CD14-positive monocyte (primary cell): ENCODE measurements around the gene ADAM22. TPM values are rescaled to one million over a fixed set of nuclear protein-coding genes. Genes with fewer than 3 reads are reported as not detected.

Experiments
- DNase-seq, 3 donors: peaks; one replicate each; pipeline ENCODE4 v3.0.0-alpha.2; 2011 to 2022
- H2AFZ ChIP-seq: 2 replicates; pipeline ENCODE4 v1.6.0; 2012; ENCODE audit warnings: mild to moderate bottlenecking, low read depth, low read length, inconsistent platforms; ENCODE audit not compliant: insufficient read depth, poor library complexity, severe bottlenecking
- H3K27ac ChIP-seq, 2 donors: 1 replicate in 1 of 2; 2 replicates in 1 of 2; pipeline ENCODE4 v1.5.1; 2012 to 2013; ENCODE audit warnings: low read length in 2 of 2, control low read depth in 1 of 2, inconsistent platforms in 1 of 2, low read depth in 1 of 2, mild to moderate bottlenecking in 1 of 2
- H3K27me3 ChIP-seq, 2 donors: one replicate each; pipeline versions ENCODE4 v1.6.0 to v1.6.1; 2011 to 2013; ENCODE audit warnings: low read length in 2 of 2; ENCODE audit not compliant: control insufficient read depth in 2 of 2, insufficient read depth in 2 of 2
- H3K36me3 ChIP-seq, 2 donors: replicated peaks in 1 of 2; 1 replicate in 1 of 2; 2 replicates in 1 of 2; pipeline versions ENCODE4 v1.5.1 to v1.6.1; 2012 to 2013; ENCODE audit warnings: low read length in 2 of 2, control low read depth in 1 of 2, inconsistent platforms in 1 of 2, mild to moderate bottlenecking in 1 of 2; ENCODE audit not compliant: insufficient read depth in 2 of 2, control insufficient read depth in 1 of 2
- H3K4me1 ChIP-seq, 2 donors: 1 replicate in 1 of 2; 2 replicates in 1 of 2; pipeline versions ENCODE4 v1.5.1 to v1.6.1; 2012 to 2013; ENCODE audit warnings: low read length in 2 of 2, control low read depth in 1 of 2, inconsistent platforms in 1 of 2, mild to moderate bottlenecking in 1 of 2, moderate library complexity in 1 of 2; ENCODE audit not compliant: insufficient read depth in 2 of 2, control insufficient read depth in 1 of 2
- H3K4me2 ChIP-seq: replicated peaks from 2 replicates; pipeline ENCODE3; 2012; ENCODE audit warnings: low read length, moderate library complexity, mild to moderate bottlenecking; ENCODE audit not compliant: poor library complexity, severe bottlenecking; ENCODE audit errors: extremely low read depth
- H3K4me3 ChIP-seq, 3 experiments: fragments of 200-600 bp in 1 of 3; sonication (generic) in 1 of 3; replicated peaks in 1 of 3; 1 replicate in 2 of 3; 2 replicates in 1 of 3; pipeline ENCODE4 v1.5.1; 2011 to 2013; ENCODE audit warnings: low read length in 3 of 3, mild to moderate bottlenecking in 3 of 3, control low read depth in 2 of 3, low read depth in 2 of 3, inconsistent platforms in 1 of 3, moderate library complexity in 1 of 3
- H3K79me2 ChIP-seq: 2 replicates; pipeline ENCODE4 v1.6.0; 2012; ENCODE audit warnings: mild to moderate bottlenecking, control low read depth, inconsistent platforms, low read length, moderate library complexity; ENCODE audit not compliant: insufficient read depth
- H3K9ac ChIP-seq: 2 replicates; pipeline ENCODE4 v1.6.0; 2017; ENCODE audit warnings: low read length, mild to moderate bottlenecking; ENCODE audit not compliant: insufficient read depth, poor library complexity, severe bottlenecking
- H3K9me3 ChIP-seq, 2 donors: replicated peaks in 1 of 2; 1 replicate in 1 of 2; 2 replicates in 1 of 2; pipeline versions ENCODE4 v1.5.1 to v1.6.1; 2012 to 2013; ENCODE audit warnings: low read length in 2 of 2, control low read depth in 1 of 2; ENCODE audit not compliant: control insufficient read depth in 1 of 2, insufficient read depth in 1 of 2
- H4K20me1 ChIP-seq: 2 replicates; pipeline ENCODE4 v1.6.0; 2012; ENCODE audit warnings: mild to moderate bottlenecking, low read length, control low read depth, moderate library complexity; ENCODE audit not compliant: insufficient read depth
- H3K27ac Mint-ChIP-seq, 7 donors: one replicate each; pipeline ENCODE4 v1.8.0; 2020; ENCODE audit warnings: mild to moderate bottlenecking in 7 of 7, mixed read lengths in 7 of 7, moderate library complexity in 6 of 7, inconsistent platforms in 2 of 7
- H3K27me3 Mint-ChIP-seq, 3 donors: one replicate each; pipeline ENCODE4 v1.8.0; 2021 to 2022; ENCODE audit warnings: low read depth in 3 of 3, mild to moderate bottlenecking in 3 of 3, mixed read lengths in 3 of 3, moderate library complexity in 3 of 3, inconsistent platforms in 1 of 3
- H3K36me3 Mint-ChIP-seq, 2 donors: one replicate each; pipeline ENCODE4 v1.8.0; 2020; ENCODE audit warnings: mixed read lengths in 2 of 2, inconsistent platforms in 1 of 2, mild to moderate bottlenecking in 1 of 2
- H3K4me1 Mint-ChIP-seq: one replicate; pipeline ENCODE4 v1.8.0; 2020; ENCODE audit warnings: mild to moderate bottlenecking, mixed read lengths
- H3K4me3 Mint-ChIP-seq, 2 donors: one replicate each; pipeline ENCODE4 v1.8.0; 2020; ENCODE audit warnings: mild to moderate bottlenecking in 2 of 2, mixed read lengths in 2 of 2, moderate library complexity in 1 of 2
- H3K9me3 Mint-ChIP-seq, 7 donors: one replicate each; pipeline ENCODE4 v1.8.0; 2020 to 2022; ENCODE audit warnings: mixed read lengths in 7 of 7, mild to moderate bottlenecking in 6 of 7, moderate library complexity in 6 of 7, inconsistent platforms in 2 of 7
- WGBS: methylation state at CpG from one replicate; pipeline ENCODE4 v1.1.5; 2013; ENCODE audit warnings: missing lambda C conversion rate; ENCODE audit not compliant: insufficient coverage; 5-methylcytosine and 5-hydroxymethylcytosine counted together
- intact Hi-C, 2 donors: fragments of 100-400 bp; cut with micrococcal nuclease; formaldehyde crosslinking; loops; one replicate each; pipeline versions ENCODE4 v1.15.0 to v1.15.1; 2023
- polyA plus RNA-seq, 3 donors: library from polyadenylated mRNA; depleted of rRNA in 1 of 3; unstranded in 2 of 3; stranded (reverse) in 1 of 3; fragments of 300-500 nt in 2 of 3; fragments of >200 nt in 1 of 3; fragmentation: Illumina TruSeq in 2 of 3; gene quantifications; 1 replicate in 2 of 3; 2 replicates in 1 of 3; pipeline ENCODE4 v1.2.3, GENCODE V29; 2012 to 2021
- TF ChIP-seq, protein P1 (sequence below): fragments of 200-600 bp; IDR thresholded peaks from one replicate; pipeline ENCODE4 v1.8.0; 2022; ENCODE audit warnings: antibody characterized with exemption, mild to moderate bottlenecking

ADAM22 gene
- polyA plus RNA-seq, 3 donors, result 0.01 to 0.17 TPM; not detected in 1

DNA sequence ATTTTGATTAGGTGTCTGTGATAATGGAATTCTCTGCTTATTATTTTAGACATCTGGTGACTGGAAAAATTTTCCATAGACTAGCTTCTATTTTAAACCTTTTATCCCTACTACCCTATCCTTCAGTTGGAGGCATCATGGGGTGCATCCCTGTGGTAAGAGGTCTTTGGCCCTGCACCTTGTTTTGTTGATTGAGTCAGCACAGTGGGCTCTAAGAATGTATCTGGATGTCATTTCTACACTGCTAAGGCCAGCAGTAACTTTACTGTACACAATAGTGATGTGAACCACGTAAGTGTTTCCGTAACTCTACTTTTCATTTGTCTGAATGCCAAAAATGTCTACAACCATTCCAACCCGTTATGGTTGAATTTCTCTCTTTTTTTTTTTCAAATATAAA lies 75.6 kb downstream of the ADAM22 start:
- Histone ChIP-seq H4K20me1 (no peaks in the 10 kb centered on the region), H3K9ac (no peak overlapping the region), H3K4me1 (no peaks in the 10 kb centered on the region), H2AFZ (no peak overlapping the region), H3K4me3 (no peak overlapping the region), H3K27me3 (no peaks in the 10 kb centered on the region), H3K79me2 (no peaks in the 10 kb centered on the region), H3K4me2 (no peak overlapping the region), H3K27ac (no peak overlapping the region), H3K9me3 (no peaks in the 10 kb centered on the region), H3K36me3 (no peaks in the 10 kb centered on the region)
- H3K4me3 Mint-ChIP-seq, result no peak overlapping the region
- H3K4me1 Mint-ChIP-seq, result no peaks in the 10 kb centered on the region
- no peaks in the 10 kb centered on the region for H3K27me3 Mint-ChIP-seq
- WGBS, result 80% methylated on average over 1 of the region's 3 CpGs
- H3K9me3 Mint-ChIP-seq, result peaks cover 0 to 2% (median 0%) of the 10 kb centered on the region in 7 donors
- no peak for DNase-seq
- intact Hi-C loops, result no loop called here
- H3K27ac Mint-ChIP-seq, result no peak overlapping the region
- TF ChIP-seq, protein P1, sequence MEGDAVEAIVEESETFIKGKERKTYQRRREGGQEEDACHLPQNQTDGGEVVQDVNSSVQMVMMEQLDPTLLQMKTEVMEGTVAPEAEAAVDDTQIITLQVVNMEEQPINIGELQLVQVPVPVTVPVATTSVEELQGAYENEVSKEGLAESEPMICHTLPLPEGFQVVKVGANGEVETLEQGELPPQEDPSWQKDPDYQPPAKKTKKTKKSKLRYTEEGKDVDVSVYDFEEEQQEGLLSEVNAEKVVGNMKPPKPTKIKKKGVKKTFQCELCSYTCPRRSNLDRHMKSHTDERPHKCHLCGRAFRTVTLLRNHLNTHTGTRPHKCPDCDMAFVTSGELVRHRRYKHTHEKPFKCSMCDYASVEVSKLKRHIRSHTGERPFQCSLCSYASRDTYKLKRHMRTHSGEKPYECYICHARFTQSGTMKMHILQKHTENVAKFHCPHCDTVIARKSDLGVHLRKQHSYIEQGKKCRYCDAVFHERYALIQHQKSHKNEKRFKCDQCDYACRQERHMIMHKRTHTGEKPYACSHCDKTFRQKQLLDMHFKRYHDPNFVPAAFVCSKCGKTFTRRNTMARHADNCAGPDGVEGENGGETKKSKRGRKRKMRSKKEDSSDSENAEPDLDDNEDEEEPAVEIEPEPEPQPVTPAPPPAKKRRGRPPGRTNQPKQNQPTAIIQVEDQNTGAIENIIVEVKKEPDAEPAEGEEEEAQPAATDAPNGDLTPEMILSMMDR, result no peak
- no peaks in the 10 kb centered on the region for H3K36me3 Mint-ChIP-seq

DNA sequence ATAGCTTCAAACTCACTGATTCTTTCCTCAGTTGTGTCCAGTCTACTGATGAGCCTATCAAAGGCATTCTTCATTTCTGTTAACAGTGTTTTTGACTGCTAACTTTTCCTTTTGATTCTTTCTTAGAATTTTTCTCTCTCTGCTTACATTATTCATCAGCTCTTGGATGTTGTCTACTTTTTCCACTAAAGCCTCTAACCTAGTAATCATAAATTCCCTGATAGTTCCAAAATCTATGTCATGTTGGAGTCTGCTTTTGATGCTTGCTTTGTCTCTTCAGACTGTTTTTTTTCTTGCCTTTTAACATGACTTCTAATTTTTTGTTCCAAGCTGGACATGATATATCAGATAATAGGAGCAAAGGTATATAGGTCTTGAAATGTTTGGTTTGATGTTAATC lies 78.0 kb downstream of the ADAM22 start:
- Histone ChIP-seq H3K79me2 (no peaks in the 10 kb centered on the region), H3K4me2 (no peak overlapping the region), H3K36me3 (no peaks in the 10 kb centered on the region), H3K4me3 (no peak overlapping the region), H3K9ac (no peak overlapping the region), H3K4me1 (no peaks in the 10 kb centered on the region), H3K9me3 (no peaks in the 10 kb centered on the region), H3K27ac (no peak overlapping the region), H3K27me3 (no peaks in the 10 kb centered on the region), H2AFZ (no peak overlapping the region), H4K20me1 (no peaks in the 10 kb centered on the region)
- Mint-ChIP-seq H3K36me3 (no peaks in the 10 kb centered on the region), H3K9me3 (no peaks in the 10 kb centered on the region), H3K27me3 (no peaks in the 10 kb centered on the region), H3K4me3 (no peak overlapping the region), H3K27ac (no peak overlapping the region), H3K4me1 (no peaks in the 10 kb centered on the region)
- intact Hi-C loops, result no loop called here
- TF ChIP-seq, protein P1, result no peak
- no peak for DNase-seq
